Colonic mucosa (tissue), 4 donors: ENCODE results near the gene TSPAN4. TPM values are rescaled to one million over a fixed set of nuclear protein-coding genes. Genes with fewer than 3 reads are reported as not detected.

ENCODE experiments used
- DNase-seq: peaks from one replicate; pipeline ENCODE4 v3.0.0-alpha.2; 2020
- H3K27ac ChIP-seq: fragments of 200-600 bp; one replicate; pipeline ENCODE4 v1.8.0; 2021
- H3K27me3 ChIP-seq: fragments of 200-600 bp; one replicate; pipeline ENCODE4 v1.8.0; 2021
- H3K36me3 ChIP-seq: fragments of 200-600 bp; one replicate; pipeline ENCODE4 v1.8.0; 2021
- H3K4me1 ChIP-seq: fragments of 200-600 bp; one replicate; pipeline ENCODE4 v1.8.0; 2021; ENCODE audit warnings: mild to moderate bottlenecking
- H3K4me3 ChIP-seq: fragments of 200-600 bp; one replicate; pipeline ENCODE4 v1.8.0; 2021
- H3K9ac ChIP-seq, 2 donors: one replicate each; pipeline ENCODE4 v1.7.0; 2013; ENCODE audit warnings: control low read depth in 2 of 2, low read depth in 2 of 2, low read length in 2 of 2
- H3K9me3 ChIP-seq: fragments of 200-600 bp; one replicate; pipeline ENCODE4 v1.8.0; 2021
- CTCF ChIP-seq: fragments of 200-600 bp; IDR thresholded peaks from one replicate; pipeline ENCODE4 v1.8.0; 2022; ENCODE audit warnings: antibody characterized with exemption, mild to moderate bottlenecking
- intact Hi-C: fragments of 100-400 bp; cut with DNase I; formaldehyde crosslinking; loops from one replicate; pipeline ENCODE4 v1.14.1; 2022
- total RNA-seq, 2 donors: library from RNA; stranded (reverse); fragmentation: NEBNext Ultra II Directional in 1 of 2; extraction: Animal tissue kit (Norgen Biotek cat#: 25700) in 1 of 2; gene quantifications; one replicate each; pipeline ENCODE4 v1.2.1, GENCODE V29; 2021
- donor health status: healthy.
- donor health status: DM: no; HTN: no; CAD: no.
- donor health status: DM: no; HTN: no; CAD: no.

TSPAN4 gene
- total RNA-seq, 2 donors from 2014 or later: 12.1 to 12.7 TPM

DNA sequence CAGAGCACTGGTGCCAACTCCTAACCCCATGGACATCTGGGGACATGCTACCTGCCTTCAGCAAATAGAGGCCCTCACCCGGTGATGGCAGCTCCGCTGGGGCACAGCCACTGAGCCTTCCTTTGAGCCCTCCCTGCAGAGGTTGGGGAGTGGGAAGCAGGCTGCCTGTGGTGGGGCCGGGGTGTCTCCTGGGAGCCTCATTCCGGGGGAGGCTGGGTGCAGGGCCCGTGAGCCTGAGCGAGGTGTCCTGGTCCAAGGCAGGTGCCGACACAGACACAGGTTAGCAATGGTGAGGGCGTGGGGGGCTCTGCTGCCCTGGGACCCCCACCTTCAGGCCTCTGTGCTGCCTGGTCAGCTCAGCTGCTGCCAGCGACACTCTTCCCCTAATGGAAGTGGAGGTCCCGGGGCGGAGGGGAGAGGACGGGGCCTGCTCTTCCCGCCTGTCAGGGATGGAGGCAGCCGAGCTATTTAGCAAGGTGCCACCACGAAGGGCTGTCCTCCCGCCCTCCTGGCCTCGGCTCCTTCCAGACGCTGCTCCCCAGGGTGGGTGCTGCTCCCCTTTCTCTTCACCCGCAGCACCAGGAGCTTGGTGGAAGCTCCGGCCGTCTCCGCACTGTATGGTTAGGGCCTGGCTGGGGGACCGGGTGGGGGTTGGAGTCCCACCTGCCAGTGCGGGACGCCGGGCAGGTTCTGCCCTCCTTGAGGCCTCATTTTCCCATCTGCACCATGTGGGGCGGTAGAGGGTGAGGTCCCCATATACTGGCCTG lies 11.2 kb downstream of the TSPAN4 start:
- Histone ChIP-seq H3K27me3 (peaks cover 21% of the 10 kb centered on the region), H3K27ac (no peak overlapping the region), H3K9ac (no peak overlapping the region), H3K4me1 (peaks cover 3% of the 10 kb centered on the region), H3K4me3 (no peak overlapping the region), H3K9me3 (no peaks in the 10 kb centered on the region), H3K36me3 (no peaks in the 10 kb centered on the region)
- TF ChIP-seq CTCF: no peak
- intact Hi-C loops: no loop called here
- DNase-seq: no peak

- peaks cover 16% of the 10 kb centered on the region for H3K27me3 ChIP-seq
- H3K36me3 ChIP-seq: no peaks in the 10 kb centered on the region
- no peak for DNase-seq
- H3K27ac ChIP-seq: no peak overlapping the region
- no peak for TF ChIP-seq CTCF
- no peak overlapping the region for H3K9ac ChIP-seq
- peaks cover 3% of the 10 kb centered on the region for H3K4me1 ChIP-seq
- intact Hi-C loops: no loop called here
- no peak overlapping the region for H3K4me3 ChIP-seq
- H3K9me3 ChIP-seq: no peaks in the 10 kb centered on the region
Observed at GRCh38 chr11:854601-855329, 12.1 kb downstream of the TSPAN4 start.

DNA sequence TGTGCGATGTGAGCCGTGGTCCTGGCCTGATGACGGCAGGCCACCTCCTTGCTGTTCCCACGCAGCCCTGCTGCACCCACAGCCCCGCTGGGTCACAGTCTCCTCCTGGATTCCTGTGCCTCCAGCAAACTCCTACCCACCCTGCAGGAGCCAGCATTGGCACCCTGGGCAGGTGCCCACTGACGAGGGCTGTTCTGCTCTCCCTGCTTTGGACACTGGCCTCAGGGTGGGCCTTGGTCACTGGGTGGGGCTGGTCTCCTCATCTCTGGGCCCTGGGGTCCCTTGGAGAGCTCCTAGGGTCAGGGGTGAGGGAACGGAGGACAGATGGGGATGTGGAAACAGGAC lies 12.7 kb downstream of the TSPAN4 start:
- no peak overlapping the region for H3K4me3 ChIP-seq
- H3K36me3 ChIP-seq: no peaks in the 10 kb centered on the region
- H3K9me3 ChIP-seq: no peaks in the 10 kb centered on the region
- no peak for TF ChIP-seq CTCF
- H3K27ac ChIP-seq: no peak overlapping the region
- H3K9ac ChIP-seq: no peak overlapping the region
- peaks cover 6% of the 10 kb centered on the region for H3K4me1 ChIP-seq
- no peak for DNase-seq
- peaks cover 11% of the 10 kb centered on the region for H3K27me3 ChIP-seq
- intact Hi-C loops: no loop called here

DNA sequence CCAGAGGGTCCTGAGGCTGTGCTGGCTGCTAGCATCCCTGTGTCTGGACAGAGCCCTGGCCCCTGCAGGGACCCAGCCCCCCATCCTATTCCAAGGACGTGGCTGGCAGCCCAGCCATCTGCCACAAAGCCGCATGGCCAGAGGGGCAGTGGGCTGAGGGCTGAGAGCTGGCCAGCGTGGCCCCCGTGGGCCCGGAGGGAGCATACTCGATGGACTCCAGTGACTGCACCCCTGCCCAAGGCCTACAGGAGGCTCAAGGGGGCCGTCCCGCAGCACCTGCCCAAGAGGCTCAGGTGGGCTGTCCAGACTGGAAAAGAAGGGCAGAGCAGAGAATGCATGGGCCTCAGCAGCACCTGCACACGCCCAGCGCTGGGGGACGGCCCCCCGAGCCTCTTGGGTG lies 13.1 kb downstream of the TSPAN4 start:
- H3K9me3 ChIP-seq: no peaks in the 10 kb centered on the region
- peaks cover 6% of the 10 kb centered on the region for H3K27me3 ChIP-seq
- H3K9ac ChIP-seq: no peak overlapping the region
- intact Hi-C loops: no loop called here
- H3K4me1 ChIP-seq: peaks cover 6% of the 10 kb centered on the region
- TF ChIP-seq CTCF: no peak
- no peaks in the 10 kb centered on the region for H3K36me3 ChIP-seq
- DNase-seq: no peak
- no peak overlapping the region for H3K27ac ChIP-seq
- H3K4me3 ChIP-seq: no peak overlapping the region

- Histone ChIP-seq H3K9ac (no peak overlapping the region), H3K27ac (no peak overlapping the region), H3K4me1 (peaks cover 6% of the 10 kb centered on the region), H3K4me3 (no peak overlapping the region), H3K9me3 (no peaks in the 10 kb centered on the region), H3K36me3 (no peaks in the 10 kb centered on the region), H3K27me3 (peaks cover under 1% of the 10 kb centered on the region)
- intact Hi-C loops: no loop called here
- TF ChIP-seq CTCF: no peak
- no peak for DNase-seq
Observed at GRCh38 chr11:856397-856796, 13.7 kb downstream of the TSPAN4 start.
